ENCODE measurements around the gene APLP2. TPM values are rescaled to one million over a fixed set of nuclear protein-coding genes. Genes with fewer than 3 reads are reported as not detected.
A peak's percentile ranks its signal among the peaks of the same experiment; 100 is the strongest.

Gene APLP2
- total RNA-seq, 2 donors from 2014 or later: 31.2 to 34.0 TPM

DNA sequence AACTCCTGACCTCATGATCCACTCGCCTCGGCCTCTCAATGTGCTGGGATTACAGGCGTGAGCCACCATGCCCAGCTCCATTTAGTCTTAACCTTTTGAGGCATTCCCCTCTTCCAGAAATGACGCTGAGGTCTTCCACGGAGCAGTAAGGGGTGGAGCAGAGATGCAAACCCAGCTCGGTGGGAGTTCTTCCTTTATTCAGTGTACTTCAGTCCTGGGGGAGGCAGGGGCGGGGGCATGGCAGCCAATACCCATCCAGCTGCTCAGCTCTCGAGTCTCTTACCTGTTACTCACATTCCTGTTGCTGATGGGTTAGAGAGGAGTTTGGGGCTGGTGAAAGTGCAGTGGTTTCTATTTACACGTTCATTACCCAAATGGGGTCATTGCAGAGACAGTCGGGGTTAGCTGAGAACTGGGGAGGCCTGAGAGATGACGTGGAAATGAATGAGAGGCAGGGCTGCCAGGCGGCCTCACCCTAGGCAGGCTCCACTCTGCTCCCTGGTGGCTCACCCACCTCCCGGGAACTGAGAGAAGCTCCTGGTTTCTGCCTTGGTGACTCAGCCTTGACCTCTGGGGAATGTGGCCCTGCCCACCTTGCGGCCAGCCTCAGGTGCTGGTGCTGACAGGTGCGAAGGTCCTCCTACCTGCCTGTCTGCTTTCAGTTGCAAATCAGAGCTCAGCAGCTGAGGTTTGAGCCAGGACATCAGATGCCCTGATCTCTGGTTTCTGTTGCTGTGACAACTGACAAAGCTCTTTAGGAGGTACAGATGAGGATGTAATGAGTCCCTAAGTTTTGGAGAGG, 76.5 kb downstream of the APLP2 start:
- H3K36me3 Mint-ChIP-seq (ENCODE audit: low read depth): peaks cover 11% of the 10 kb centered on the region
- H3K4me3 Mint-ChIP-seq: no peak overlapping the region
- no peaks in the 10 kb centered on the region for H3K27me3 Mint-ChIP-seq
- peaks cover 14% of the 10 kb centered on the region for H3K4me1 Mint-ChIP-seq
- ATAC-seq (replicated peaks): peak; percentile 72
- no peaks in the 10 kb centered on the region for H3K9me3 Mint-ChIP-seq
- peak overlapping the region; percentile 11 for H3K27ac Mint-ChIP-seq

DNA sequence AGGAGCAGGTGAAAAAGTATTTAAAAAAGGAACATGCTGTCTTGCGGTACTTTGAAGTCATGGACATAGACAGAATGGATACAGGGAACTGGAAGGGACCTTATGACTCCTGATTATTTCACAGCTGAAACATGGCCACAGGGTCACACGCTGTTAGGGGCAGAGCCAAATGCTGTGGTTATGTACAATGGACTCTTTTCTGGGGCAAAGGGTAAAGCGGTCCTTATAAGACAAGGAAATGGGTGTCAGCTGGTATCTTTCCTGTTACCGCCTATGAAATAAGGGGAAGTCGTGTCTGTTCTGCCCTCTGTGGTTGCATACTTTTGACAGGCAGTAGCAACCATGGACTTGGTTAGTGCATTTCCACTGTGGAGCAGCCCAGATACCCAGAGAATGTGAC, 77.1 kb downstream of the APLP2 start:
- H3K27ac Mint-ChIP-seq: peak overlapping the region; percentile 11
- H3K4me1 Mint-ChIP-seq: peaks cover 14% of the 10 kb centered on the region

DNA sequence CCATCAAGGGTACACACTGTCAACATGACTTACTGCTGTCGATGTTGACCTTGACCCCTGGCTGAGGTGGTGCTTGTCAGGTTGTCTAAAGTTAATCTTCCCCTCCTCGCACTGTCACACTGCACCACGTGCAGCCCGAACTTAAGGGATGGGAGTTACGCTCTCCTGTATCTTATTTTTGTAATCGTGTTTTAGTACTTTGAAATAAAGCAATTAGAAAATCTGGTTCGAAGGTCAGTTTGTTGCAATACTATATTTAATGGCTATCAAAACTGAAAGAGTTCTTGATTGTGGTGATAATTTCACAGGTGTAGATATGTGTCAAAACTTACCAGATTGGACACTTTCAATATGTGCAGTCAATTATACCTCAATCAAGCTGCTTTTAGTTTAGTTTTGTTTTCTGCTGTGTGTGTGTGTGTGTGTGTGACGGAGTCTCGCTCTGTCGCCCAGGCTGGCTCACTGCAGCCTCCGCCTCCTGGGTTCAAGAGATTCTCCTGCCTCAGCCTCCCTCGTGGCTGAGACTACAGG, 79.2 kb downstream of the APLP2 start:
- no peak overlapping the region for H3K27ac Mint-ChIP-seq
- H3K36me3 Mint-ChIP-seq (ENCODE audit: low read depth): no peaks in the 10 kb centered on the region
- no peaks in the 10 kb centered on the region for H3K27me3 Mint-ChIP-seq
- ATAC-seq (replicated peaks): no peak
- H3K9me3 Mint-ChIP-seq: no peaks in the 10 kb centered on the region
- no peak overlapping the region for H3K4me3 Mint-ChIP-seq
- peaks cover 14% of the 10 kb centered on the region for H3K4me1 Mint-ChIP-seq

More for the DNA sequence above, 77.1 kb downstream of the APLP2 start:
- Mint-ChIP-seq H3K27me3 (no peaks in the 10 kb centered on the region), H3K4me3 (no peak overlapping the region), H3K9me3 (no peaks in the 10 kb centered on the region), H3K36me3 (ENCODE audit: low read depth) (peaks cover 7% of the 10 kb centered on the region)
- peak; percentile 51 for ATAC-seq (replicated peaks)

DNA sequence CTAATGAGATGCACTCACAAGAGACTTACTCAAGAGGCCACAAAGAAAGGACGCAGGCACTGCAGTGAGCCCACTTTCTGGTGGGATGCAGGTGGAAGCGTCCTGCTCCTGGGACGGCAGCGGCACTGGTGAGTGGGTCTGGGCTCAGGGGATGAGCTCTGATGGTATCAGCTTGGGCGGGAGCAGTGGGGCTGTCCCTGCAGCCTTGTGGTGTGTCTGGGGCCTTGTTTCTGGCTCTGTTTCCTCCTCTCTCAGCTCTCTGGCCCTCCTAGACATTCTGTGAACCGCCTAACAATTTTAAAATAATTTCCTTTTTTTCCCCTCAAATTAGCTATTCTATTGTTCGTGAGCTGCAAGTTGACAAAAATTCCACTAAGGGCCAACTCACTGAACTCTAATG, 81.1 kb downstream of the APLP2 start:
- Mint-ChIP-seq H3K9me3 (no peaks in the 10 kb centered on the region), H3K36me3 (ENCODE audit: low read depth) (no peaks in the 10 kb centered on the region), H3K27me3 (peaks cover 4% of the 10 kb centered on the region), H3K4me3 (no peak overlapping the region), H3K27ac (no peak overlapping the region), H3K4me1 (peaks cover 14% of the 10 kb centered on the region)
- no peak for ATAC-seq (replicated peaks)

DNA sequence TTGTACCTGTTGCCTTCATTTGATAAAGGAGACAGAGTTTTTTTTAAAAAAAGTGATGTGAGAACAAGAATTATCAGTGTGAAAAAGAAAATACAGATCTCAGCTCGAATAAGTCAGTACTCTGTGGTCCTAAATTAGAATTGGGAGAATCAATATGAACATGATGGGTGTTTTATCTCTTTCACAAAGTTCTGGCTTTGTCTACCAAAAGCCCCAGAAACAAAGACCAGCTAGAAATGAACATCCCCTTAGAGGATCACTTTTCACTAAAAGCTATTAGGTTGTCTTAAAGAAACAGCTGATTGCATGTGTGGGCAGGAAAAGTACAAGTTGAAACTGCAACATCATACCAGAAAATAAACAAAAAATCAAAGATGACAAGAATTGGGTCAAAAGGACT, 81.5 kb downstream of the APLP2 start:
- H3K27ac Mint-ChIP-seq: no peak overlapping the region
- ATAC-seq (replicated peaks): no peak
- H3K4me1 Mint-ChIP-seq: peaks cover 14% of the 10 kb centered on the region
- no peak overlapping the region for H3K4me3 Mint-ChIP-seq
- H3K27me3 Mint-ChIP-seq: peaks cover 4% of the 10 kb centered on the region
- no peaks in the 10 kb centered on the region for H3K9me3 Mint-ChIP-seq
- H3K36me3 Mint-ChIP-seq (ENCODE audit: low read depth): no peaks in the 10 kb centered on the region

DNA sequence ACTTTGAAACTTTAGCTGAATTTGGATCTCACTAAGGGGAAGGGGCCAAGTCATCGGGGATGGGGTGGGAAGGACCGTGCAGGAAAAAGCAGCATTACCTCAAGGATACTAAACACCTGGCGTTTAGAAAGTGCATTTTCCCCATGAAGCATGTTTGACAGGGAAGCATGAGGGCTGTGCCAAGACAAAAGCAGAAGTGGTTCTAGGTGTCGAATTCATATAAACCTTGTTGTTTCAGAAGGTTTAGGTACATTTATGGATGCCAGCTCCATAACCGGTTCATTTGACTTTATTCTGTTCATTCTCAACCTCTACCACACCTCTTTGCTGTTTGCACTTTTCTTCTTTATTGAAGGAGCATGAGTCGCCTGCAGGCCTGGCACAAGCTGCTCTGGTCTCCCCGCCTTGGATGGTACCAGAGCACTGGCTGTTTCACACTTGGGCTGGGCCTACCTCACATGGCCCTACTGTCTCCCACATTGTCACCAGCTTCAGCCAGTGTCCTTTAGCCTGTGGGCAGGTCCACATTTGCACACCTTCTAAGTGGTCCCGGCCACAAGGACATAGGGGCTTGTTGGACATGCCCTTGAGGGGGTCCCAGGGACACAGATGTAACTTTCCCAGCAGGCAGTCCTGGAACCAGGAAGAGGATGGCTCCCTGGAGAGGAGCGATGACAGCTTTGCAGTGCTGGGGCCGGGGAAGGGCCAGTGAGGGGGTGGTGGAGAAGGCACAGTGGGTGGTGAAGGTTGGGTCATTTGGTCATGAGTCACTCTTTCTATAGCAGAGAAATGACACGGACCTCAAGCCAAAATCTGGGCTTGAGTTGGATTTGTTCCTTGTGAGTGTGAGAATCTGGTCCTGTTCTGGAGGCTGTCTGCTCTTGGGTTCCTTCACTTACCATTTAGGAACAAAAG, 86.7 kb downstream of the APLP2 start:
- Mint-ChIP-seq H3K9me3 (no peaks in the 10 kb centered on the region), H3K27me3 (peaks cover 27% of the 10 kb centered on the region), H3K36me3 (ENCODE audit: low read depth) (no peaks in the 10 kb centered on the region), H3K4me3 (no peak overlapping the region), H3K27ac (no peak overlapping the region), H3K4me1 (peaks cover 8% of the 10 kb centered on the region)
- ATAC-seq (replicated peaks): peak; percentile 45

DNA sequence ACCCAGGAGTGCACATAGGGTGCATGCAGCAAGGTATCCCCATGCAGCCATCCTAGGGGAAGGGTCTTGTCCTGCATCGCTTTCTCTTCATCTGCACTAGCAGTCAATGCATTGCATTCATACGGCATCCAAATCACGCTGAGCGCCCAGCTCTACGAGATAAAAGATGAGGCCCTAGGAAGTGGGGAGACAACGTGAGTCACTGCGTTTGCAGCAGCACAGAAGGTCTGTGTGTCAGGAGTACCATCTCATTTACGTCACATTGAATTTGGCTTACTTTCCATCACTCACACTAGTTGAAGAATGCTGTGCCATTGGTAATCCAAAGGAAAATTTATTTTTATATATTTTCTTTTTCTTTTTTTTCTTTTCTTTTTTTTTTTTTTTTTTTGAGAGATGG, 87.4 kb downstream of the APLP2 start:
- no peak overlapping the region for H3K27ac Mint-ChIP-seq
- peaks cover 12% of the 10 kb centered on the region for H3K4me1 Mint-ChIP-seq
- peaks cover 34% of the 10 kb centered on the region for H3K27me3 Mint-ChIP-seq
- no peaks in the 10 kb centered on the region for H3K9me3 Mint-ChIP-seq
- no peak overlapping the region for H3K4me3 Mint-ChIP-seq
- no peaks in the 10 kb centered on the region for H3K36me3 Mint-ChIP-seq (ENCODE audit: low read depth)
- ATAC-seq (replicated peaks): no peak

DNA sequence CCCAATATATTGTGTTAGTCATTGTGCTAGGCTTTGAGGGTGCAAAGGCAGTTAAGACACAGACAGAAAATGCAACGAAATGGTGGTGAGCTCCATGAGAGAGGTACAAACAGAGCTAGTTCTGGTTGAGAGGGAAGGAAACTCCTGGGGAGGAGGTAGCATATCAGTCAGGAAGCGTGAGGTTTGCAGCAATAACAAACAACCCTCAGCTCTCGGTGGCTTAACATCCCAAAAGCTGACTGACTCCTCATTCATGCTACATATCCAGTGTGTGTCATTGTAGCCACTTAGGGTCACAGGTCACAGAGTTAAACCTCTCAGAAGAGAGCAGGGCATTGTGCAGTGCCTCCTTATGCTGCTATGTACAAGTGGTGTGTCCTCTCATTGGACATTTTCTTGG, 88.1 kb downstream of the APLP2 start:
- Mint-ChIP-seq H3K9me3 (no peaks in the 10 kb centered on the region), H3K4me3 (peak overlapping the region; percentile 59), H3K4me1 (peaks cover 12% of the 10 kb centered on the region), H3K27ac (no peak overlapping the region), H3K27me3 (peaks cover 41% of the 10 kb centered on the region), H3K36me3 (ENCODE audit: low read depth) (no peaks in the 10 kb centered on the region)
- no peak for ATAC-seq (replicated peaks)

DNA sequence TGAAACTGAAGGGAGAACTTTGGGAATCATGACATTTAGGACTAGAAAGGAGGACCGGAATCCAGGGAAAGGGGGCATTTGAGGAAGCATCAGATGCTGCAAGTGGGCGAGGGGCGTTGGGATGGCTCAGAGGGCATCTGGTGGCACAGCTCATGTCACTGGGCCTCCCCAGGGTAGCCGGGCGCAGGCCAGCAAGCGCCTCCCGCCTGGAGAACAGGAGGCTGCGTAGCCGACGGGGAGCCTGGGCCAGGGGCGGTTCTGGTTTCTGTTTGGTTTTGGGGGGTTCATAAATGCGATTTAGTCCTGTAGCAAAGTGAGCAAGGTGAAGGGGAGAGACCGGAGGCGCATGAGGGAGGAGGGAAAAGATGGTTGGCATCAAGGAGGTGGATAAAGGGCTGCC, 89.4 kb downstream of the APLP2 start:
- H3K9me3 Mint-ChIP-seq: no peaks in the 10 kb centered on the region
- H3K4me3 Mint-ChIP-seq: peak overlapping the region; percentile 59
- peaks cover 12% of the 10 kb centered on the region for H3K4me1 Mint-ChIP-seq
- no peaks in the 10 kb centered on the region for H3K36me3 Mint-ChIP-seq (ENCODE audit: low read depth)
- no peak for ATAC-seq (replicated peaks)
- peaks cover 43% of the 10 kb centered on the region for H3K27me3 Mint-ChIP-seq
- H3K27ac Mint-ChIP-seq: no peak overlapping the region

DNA sequence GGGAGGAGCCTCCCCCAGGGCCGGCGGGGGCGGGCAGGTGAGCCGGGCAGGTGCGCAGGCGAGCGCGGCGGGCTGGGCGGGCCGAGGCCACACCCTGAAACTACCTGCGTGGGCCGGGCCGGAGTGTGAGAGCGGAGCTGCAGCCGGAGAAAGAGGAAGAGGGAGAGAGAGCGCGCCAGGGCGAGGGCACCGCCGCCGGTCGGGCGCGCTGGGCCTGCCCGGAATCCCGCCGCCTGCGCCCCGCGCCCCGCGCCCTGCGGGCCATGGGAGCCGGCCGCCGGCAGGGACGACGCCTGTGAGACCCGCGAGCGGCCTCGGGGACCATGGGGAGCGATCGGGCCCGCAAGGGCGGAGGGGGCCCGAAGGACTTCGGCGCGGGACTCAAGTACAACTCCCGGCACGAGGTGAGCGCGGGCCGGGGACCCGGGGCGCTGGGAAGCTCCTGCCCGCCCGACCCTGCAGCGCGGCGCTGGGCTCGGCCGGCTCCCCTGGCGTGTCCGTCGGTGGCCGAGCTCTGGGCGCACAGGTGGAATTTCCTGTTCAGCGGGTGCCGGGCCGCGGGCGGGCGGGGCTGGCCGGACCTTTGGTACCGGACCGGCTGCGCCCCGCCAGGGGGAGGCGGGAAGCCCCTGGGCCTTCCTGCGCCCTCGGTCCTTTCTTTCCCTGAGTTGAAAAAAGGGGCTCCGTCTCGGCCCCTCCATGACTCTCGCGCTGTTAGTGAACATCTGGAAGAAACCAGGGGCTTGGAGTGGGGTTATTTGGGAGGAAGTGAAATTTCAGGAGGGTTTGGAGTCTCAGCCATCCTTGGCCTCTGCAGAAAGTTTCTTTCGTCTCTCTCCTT, 90.2 kb downstream of the APLP2 start, which contains the start of gene ST14:
Gene ST14 (plus strand): TSS at position 126 of the 841 bp plus-strand sequence. CDS start 198 bp downstream, at position 324.
- H3K36me3 Mint-ChIP-seq (ENCODE audit: low read depth): no peaks in the 10 kb centered on the region
- H3K4me3 Mint-ChIP-seq: peak within 1 kb of the TSS; percentile 59
- ATAC-seq (replicated peaks): peak; percentile 22

DNA sequence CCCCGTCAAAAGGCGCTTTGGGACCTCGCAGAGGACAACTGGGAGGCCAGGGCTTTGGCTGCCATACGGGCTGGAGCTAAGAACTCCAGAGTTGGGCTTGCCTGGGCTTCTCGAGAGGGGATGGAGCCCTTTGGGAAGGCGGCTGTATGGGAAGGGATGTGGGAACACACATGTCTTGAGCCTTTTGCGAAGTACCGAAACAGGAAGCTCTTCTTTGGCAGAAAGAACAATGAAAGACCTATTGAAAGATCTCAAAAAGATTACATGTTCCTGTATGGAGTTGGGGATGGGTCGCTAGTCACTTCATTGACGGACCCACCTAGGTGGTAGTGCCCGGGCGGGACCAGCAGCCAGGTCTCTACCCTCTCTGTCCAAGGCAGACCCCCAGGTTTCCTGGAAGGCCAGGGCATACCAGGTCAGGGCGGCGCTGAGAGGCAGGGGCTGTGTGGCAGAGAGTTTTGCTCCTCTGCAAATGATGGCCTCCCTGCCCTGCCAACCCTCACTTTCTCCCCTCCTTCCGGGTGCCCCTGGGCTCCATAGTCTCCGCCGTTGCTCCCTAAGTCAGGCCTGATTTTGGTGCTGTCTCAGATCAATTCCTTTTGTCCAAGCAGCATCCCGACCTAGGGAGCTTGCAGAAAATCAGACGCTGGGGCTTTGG, 90.9 kb downstream of the APLP2 start:
- H3K4me3 Mint-ChIP-seq: peak overlapping the region; percentile 55
- no peaks in the 10 kb centered on the region for H3K9me3 Mint-ChIP-seq
- peaks cover 39% of the 10 kb centered on the region for H3K27me3 Mint-ChIP-seq
- H3K4me1 Mint-ChIP-seq: peaks cover 12% of the 10 kb centered on the region
- no peak overlapping the region for H3K27ac Mint-ChIP-seq
- ATAC-seq (replicated peaks): no peak
- H3K36me3 Mint-ChIP-seq (ENCODE audit: low read depth): no peaks in the 10 kb centered on the region

More for the DNA sequence above, 90.2 kb downstream of the APLP2 start, which contains the start of gene ST14:
- no peaks in the 10 kb centered on the region for H3K9me3 Mint-ChIP-seq
- no peak within 1 kb of the TSS for H3K27ac Mint-ChIP-seq
- H3K4me1 Mint-ChIP-seq: peaks cover 12% of the 10 kb centered on the region
- H3K27me3 Mint-ChIP-seq: peaks cover 39% of the 10 kb centered on the region

DNA sequence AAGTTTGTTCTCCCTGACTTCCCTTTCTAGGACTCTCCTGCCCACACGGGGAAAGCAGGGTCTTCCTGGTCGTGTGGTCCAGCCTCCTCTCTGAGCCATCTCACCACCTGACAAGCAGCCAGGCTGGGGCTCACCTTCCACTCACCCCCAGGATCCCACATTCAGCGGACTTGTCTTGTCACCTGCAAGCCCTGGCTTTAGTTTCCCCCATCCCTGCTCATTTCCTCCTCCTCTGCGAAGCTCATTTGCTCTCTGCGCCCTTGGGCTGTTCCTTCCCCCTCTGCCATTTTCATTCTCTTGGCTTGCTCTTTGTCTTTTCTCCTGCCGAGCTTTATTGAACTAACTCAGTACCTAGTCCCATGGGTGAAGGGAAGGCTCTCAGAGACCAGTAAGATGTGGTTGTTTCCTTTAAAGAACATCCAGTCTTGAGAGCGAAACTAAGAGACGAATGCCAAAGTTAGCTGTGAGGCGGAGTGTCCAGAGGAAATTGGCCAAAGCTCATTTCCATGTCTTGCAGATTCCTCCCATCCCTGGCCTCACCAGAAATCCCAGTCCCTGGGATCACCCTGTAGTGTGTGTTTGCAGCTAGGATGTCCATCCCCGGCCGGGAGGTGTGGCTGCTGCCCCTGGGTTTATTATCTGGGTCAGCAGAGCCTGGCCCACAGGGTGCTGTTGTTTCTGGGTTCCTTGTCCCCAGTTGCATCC, 91.9 kb downstream of the APLP2 start:
- H3K4me1 Mint-ChIP-seq: peaks cover 12% of the 10 kb centered on the region
- H3K27ac Mint-ChIP-seq: no peak overlapping the region
- H3K9me3 Mint-ChIP-seq: no peaks in the 10 kb centered on the region
- H3K36me3 Mint-ChIP-seq (ENCODE audit: low read depth): no peaks in the 10 kb centered on the region
- no peak for ATAC-seq (replicated peaks)
- H3K4me3 Mint-ChIP-seq: no peak overlapping the region
- H3K27me3 Mint-ChIP-seq: peaks cover 45% of the 10 kb centered on the region

DNA sequence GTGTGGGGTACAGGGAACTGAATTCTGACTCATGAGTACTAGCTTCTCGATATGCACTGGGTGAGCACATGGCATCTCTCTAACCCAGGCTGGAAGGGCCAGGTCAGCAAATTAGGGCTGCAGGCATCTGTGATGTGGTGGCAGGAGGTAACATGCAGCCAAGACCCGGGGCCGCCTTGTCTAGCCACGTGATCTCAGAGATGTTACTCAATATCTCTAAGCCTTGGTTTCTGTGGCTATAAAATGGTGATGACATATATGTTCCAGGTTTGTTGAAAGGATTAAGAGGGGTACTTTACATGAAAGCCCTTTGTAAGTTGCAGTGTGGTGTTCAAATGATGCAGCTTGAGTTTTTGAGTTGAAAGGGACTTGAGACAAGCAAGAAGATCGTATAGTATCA, 93.0 kb downstream of the APLP2 start:
- no peaks in the 10 kb centered on the region for H3K36me3 Mint-ChIP-seq (ENCODE audit: low read depth)
- H3K4me3 Mint-ChIP-seq: no peak overlapping the region
- peak; percentile 37 for ATAC-seq (replicated peaks)
- H3K9me3 Mint-ChIP-seq: no peaks in the 10 kb centered on the region
- peaks cover 50% of the 10 kb centered on the region for H3K27me3 Mint-ChIP-seq
- H3K27ac Mint-ChIP-seq: no peak overlapping the region
- peaks cover 12% of the 10 kb centered on the region for H3K4me1 Mint-ChIP-seq
